Right cardiac atrium (tissue), 5 donors: ENCODE data around the gene DAD1. TPM values are rescaled to one million over a fixed set of nuclear protein-coding genes. Genes with fewer than 3 reads are reported as not detected.
A peak's percentile ranks its signal among the peaks of the same experiment; 100 is the strongest.
"Not testable (repeated sequence)": the region's sequence is repeated elsewhere in the genome, so short reads cannot be mapped to it uniquely, and the experiment has no call there.

Source experiments
- ATAC-seq, 2 donors: fragments of 200-7000 bp; cut with Tn5 transposase; one replicate each; pipeline versions ENCODE4 v1.8.0 to v1.9.1; 2020; ENCODE audit warnings: moderate library complexity in 2 of 2, mild to moderate bottlenecking in 1 of 2
- DNase-seq, 3 donors: peaks; one replicate each; pipeline ENCODE4 v3.0.0-alpha.2; 2020
- H3K27ac ChIP-seq: one replicate; pipeline ENCODE4 v1.5.1; 2013; ENCODE audit warnings: mild to moderate bottlenecking, low read length, control low read depth, moderate library complexity
- H3K27me3 ChIP-seq: one replicate; pipeline ENCODE4 v1.6.1; 2013; ENCODE audit not compliant: control insufficient read depth, insufficient read depth
- H3K4me1 ChIP-seq: one replicate; pipeline ENCODE4 v1.6.1; 2013; ENCODE audit warnings: low read length; ENCODE audit not compliant: control insufficient read depth, insufficient read depth
- H3K4me3 ChIP-seq: one replicate; pipeline ENCODE4 v1.5.1; 2013; ENCODE audit warnings: low read length, control low read depth
- H3K9me3 ChIP-seq: one replicate; pipeline ENCODE4 v1.6.1; 2013; ENCODE audit warnings: low read length; ENCODE audit not compliant: control insufficient read depth
- WGBS: extraction: QIAGEN DNeasy Blood & Tissue Kit; methylation state at CpG from one replicate; pipeline ENCODE4 v1.1.7; 2013; 5-methylcytosine and 5-hydroxymethylcytosine counted together
- intact Hi-C, 4 donors: fragments of 100-400 bp; cut with DNase I; formaldehyde crosslinking; loops; one replicate each; pipeline versions ENCODE4 v1.11.0 to v1.14.0; 2022 to 2023
- polyA plus RNA-seq: library from polyadenylated mRNA; stranded (reverse); fragments of 200-250 nt; gene quantifications from one replicate; pipeline ENCODE4 v1.2.3, GENCODE V29; 2013
- total RNA-seq, 4 donors: library from RNA; stranded (reverse); fragmentation: NEBNext Ultra II Directional; extraction: Animal tissue kit (Norgen Biotek cat#: 25700); gene quantifications; one replicate each; pipeline ENCODE4 v1.2.1, GENCODE V29; 2021
- donor health status: healthy with polysubstance abuse.
- donor health status: DM: no; HTN: yes; CAD: no.
- donor health status: DM: no; HTN: no; CAD: no.
- donor health status: DM: no; HTN: yes; CAD: no; lungs with severe emphysema.
- donor health status: DM: yes; HTN: yes; CAD: no.

DAD1 gene
- total and polyA plus RNA-seq, 5 donors: 122 to 220 (median 162) TPM

GRCh38 chr14:22544406-22544805, 44.6 kb downstream of the DAD1 start:
- Histone ChIP-seq H3K4me1 (peaks cover 11% of the 10 kb centered on the region), H3K9me3 (no peaks in the 10 kb centered on the region), H3K27me3 (no peaks in the 10 kb centered on the region), H3K4me3 (no peak overlapping the region), H3K27ac (no peak overlapping the region)
- 86% methylated on average over 2 of the region's 2 CpGs for WGBS
- intact Hi-C loops: no loop called here
- DNase-seq: no peak
- no peak for ATAC-seq

GRCh38 chr14:22543570-22544357, 45.3 kb downstream of the DAD1 start:
- ATAC-seq, H3K4me3 ChIP-seq, H3K27ac ChIP-seq, H3K27me3 ChIP-seq, intact Hi-C loops, H3K9me3 ChIP-seq, DNase-seq: not testable (repeated sequence)
- 95% methylated on average over 13 of the region's 13 CpGs for WGBS
- peaks cover 11% of the 10 kb centered on the region for H3K4me1 ChIP-seq

GRCh38 chr14:22542360-22542759, 46.7 kb downstream of the DAD1 start:
- DNase-seq (no peak), ATAC-seq (no peak)
- 68% methylated on average over 2 of the region's 2 CpGs for WGBS
- H3K4me3 ChIP-seq: no peak overlapping the region
- peaks cover 16% of the 10 kb centered on the region for H3K4me1 ChIP-seq
- H3K9me3 ChIP-seq: no peaks in the 10 kb centered on the region
- H3K27me3 ChIP-seq: no peaks in the 10 kb centered on the region
- intact Hi-C loops: no loop called here
- no peak overlapping the region for H3K27ac ChIP-seq

- intact Hi-C loops: no loop called here
- no peak for DNase-seq
- H3K27ac ChIP-seq: no peak overlapping the region
- ATAC-seq: no peak
- H3K9me3 ChIP-seq: no peaks in the 10 kb centered on the region
- peaks cover 13% of the 10 kb centered on the region for H3K4me1 ChIP-seq
- 96% methylated on average over 5 of the region's 5 CpGs for WGBS
- H3K4me3 ChIP-seq: no peak overlapping the region
- H3K27me3 ChIP-seq: no peaks in the 10 kb centered on the region
Observed at GRCh38 chr14:22541721-22542120, 47.3 kb downstream of the DAD1 start.

- ATAC-seq (no peak), DNase-seq (no peak)
- H3K27ac ChIP-seq: no peak overlapping the region
- WGBS: 74% methylated on average over 4 of the region's 4 CpGs
- no peak overlapping the region for H3K4me3 ChIP-seq
- peaks cover 9% of the 10 kb centered on the region for H3K4me1 ChIP-seq
- intact Hi-C loops: no loop called here
- no peaks in the 10 kb centered on the region for H3K27me3 ChIP-seq
- no peaks in the 10 kb centered on the region for H3K9me3 ChIP-seq
Observed at GRCh38 chr14:22540811-22541360, 48.1 kb downstream of the DAD1 start.

GRCh38 chr14:22540293-22540692, 48.7 kb downstream of the DAD1 start:
- intact Hi-C loops: no loop called here
- ATAC-seq (no peak), DNase-seq (no peak)
- H3K27ac ChIP-seq: no peak overlapping the region
- peaks cover 9% of the 10 kb centered on the region for H3K4me1 ChIP-seq
- H3K4me3 ChIP-seq: no peak overlapping the region
- WGBS: 45% methylated on average over 1 of the region's 1 CpG
- no peaks in the 10 kb centered on the region for H3K27me3 ChIP-seq
- H3K9me3 ChIP-seq: no peaks in the 10 kb centered on the region

- intact Hi-C loops: no loop called here
- Histone ChIP-seq H3K27me3 (no peaks in the 10 kb centered on the region), H3K9me3 (no peaks in the 10 kb centered on the region), H3K27ac (no peak overlapping the region), H3K4me3 (no peak overlapping the region), H3K4me1 (peaks cover 9% of the 10 kb centered on the region)
- DNase-seq (no peak), ATAC-seq (no peak)
- 93% methylated on average over 3 of the region's 3 CpGs for WGBS
Observed at GRCh38 chr14:22539831-22540230, 49.2 kb downstream of the DAD1 start.

- Histone ChIP-seq H3K4me3 (no peak overlapping the region), H3K9me3 (no peaks in the 10 kb centered on the region), H3K27me3 (no peaks in the 10 kb centered on the region), H3K4me1 (peaks cover 9% of the 10 kb centered on the region), H3K27ac (no peak overlapping the region)
- 65% methylated on average over 5 of the region's 5 CpGs for WGBS
- DNase-seq (no peak), ATAC-seq (peak in 1 of 2 donors; percentile 32)
- intact Hi-C loops: no loop called here
Observed at GRCh38 chr14:22538671-22539228, 50.3 kb downstream of the DAD1 start.

GRCh38 chr14:22537436-22538310, 51.4 kb downstream of the DAD1 start:
- no peak overlapping the region for H3K27ac ChIP-seq
- DNase-seq: no peak
- H3K9me3 ChIP-seq: no peaks in the 10 kb centered on the region
- WGBS: 91% methylated on average over 8 of the region's 8 CpGs
- no peak overlapping the region for H3K4me3 ChIP-seq
- H3K4me1 ChIP-seq: peaks cover 9% of the 10 kb centered on the region
- H3K27me3 ChIP-seq: no peaks in the 10 kb centered on the region
- peak in 1 of 2 donors; percentile 15 for ATAC-seq
- intact Hi-C loops: no loop called here

- no peaks in the 10 kb centered on the region for H3K9me3 ChIP-seq
- no peak overlapping the region for H3K4me3 ChIP-seq
- no peak overlapping the region for H3K27ac ChIP-seq
- ATAC-seq (peak; percentile 87 to 97), DNase-seq (peak in 2 of 3 donors; percentile 62 to 73)
- no peaks in the 10 kb centered on the region for H3K27me3 ChIP-seq
- intact Hi-C loops: no loop called here
- H3K4me1 ChIP-seq: peaks cover 9% of the 10 kb centered on the region
- WGBS: 43% methylated on average over 6 of the region's 6 CpGs
Observed at GRCh38 chr14:22536853-22537338, 52.1 kb downstream of the DAD1 start.
